Lower leg skin (tissue), 4 donors: ENCODE results near the gene TBCD. TPM values are rescaled to one million over a fixed set of nuclear protein-coding genes. Genes with fewer than 3 reads are reported as not detected.

Experiments used
- DNase-seq, 2 donors: peaks; one replicate each; pipeline ENCODE4 v3.0.0-alpha.2; 2019; ENCODE audit warnings: low spot score in 2 of 2
- H3K4me3 ChIP-seq: fragments of 200-600 bp; sonication (generic); 2 replicates; pipeline ENCODE4 v1.5.1; 2017; ENCODE audit warnings: mild to moderate bottlenecking, low read depth; ENCODE audit not compliant: poor library complexity, severe bottlenecking
- CTCF ChIP-seq, 3 donors: fragments of 450-650 bp; IDR thresholded peaks; one replicate each; pipeline ENCODE4 v1.5.1; 2016; ENCODE audit warnings: antibody characterized with exemption in 3 of 3, mild to moderate bottlenecking in 3 of 3, moderate library complexity in 2 of 3
- POLR2A ChIP-seq, 2 donors: fragments of 450-650 bp; IDR thresholded peaks; one replicate each; pipeline ENCODE4 v1.6.1; 2016 to 2017; ENCODE audit warnings: antibody characterized with exemption in 2 of 2, mild to moderate bottlenecking in 1 of 2, moderate library complexity in 1 of 2
- WGBS, 2 donors: methylation state at CpG; one replicate each; pipeline ENCODE4 v1.1.5; 2018; 5-methylcytosine and 5-hydroxymethylcytosine counted together
- intact Hi-C: fragments of 100-400 bp; cut with DNase I; formaldehyde crosslinking; loops from one replicate; pipeline ENCODE4 v1.15.0; 2023; ENCODE audit warnings: low total_unique reads
- total RNA-seq, 4 donors: library from RNA; depleted of rRNA; stranded (reverse); fragments of >200 nt; gene quantifications; one replicate each; pipeline ENCODE4 v1.1.0, GENCODE V29; 2016

Gene TBCD
- total RNA-seq, 4 donors from 2014 or later: 38.7 to 73.4 (median 51.5) TPM

DNA sequence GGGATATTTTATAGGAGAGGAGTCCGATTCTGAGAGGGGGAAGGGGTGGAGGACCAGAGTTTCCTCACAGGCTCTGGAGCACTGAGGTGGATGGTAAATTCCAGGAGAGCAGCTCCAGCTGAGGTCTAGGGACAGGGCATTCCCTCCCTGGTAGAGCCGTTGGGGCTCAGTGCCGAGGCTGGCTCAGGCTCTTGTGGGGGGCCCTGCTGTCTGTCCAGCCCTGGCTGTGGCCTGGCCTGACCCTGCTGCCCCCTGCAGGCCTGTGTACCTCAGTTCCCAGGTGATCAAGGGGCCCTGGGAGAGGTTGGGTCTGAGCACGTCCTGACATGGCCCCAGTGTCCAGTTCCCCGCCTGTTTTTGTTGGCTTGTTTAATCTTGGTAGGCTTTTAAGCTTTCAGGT is 71.1 kb downstream of the TBCD start:
- no peak overlapping the region for H3K4me3 ChIP-seq
- 83 to 93% methylated on average over 5 of the region's 5 CpGs for WGBS, 2 donors
- intact Hi-C loops: no loop called here
- no peak for TF ChIP-seq POLR2A (IDR thresholded peaks at IDR 0.05)
- no peak for TF ChIP-seq CTCF (IDR thresholded peaks at IDR 0.05)
- DNase-seq: no peak

DNA sequence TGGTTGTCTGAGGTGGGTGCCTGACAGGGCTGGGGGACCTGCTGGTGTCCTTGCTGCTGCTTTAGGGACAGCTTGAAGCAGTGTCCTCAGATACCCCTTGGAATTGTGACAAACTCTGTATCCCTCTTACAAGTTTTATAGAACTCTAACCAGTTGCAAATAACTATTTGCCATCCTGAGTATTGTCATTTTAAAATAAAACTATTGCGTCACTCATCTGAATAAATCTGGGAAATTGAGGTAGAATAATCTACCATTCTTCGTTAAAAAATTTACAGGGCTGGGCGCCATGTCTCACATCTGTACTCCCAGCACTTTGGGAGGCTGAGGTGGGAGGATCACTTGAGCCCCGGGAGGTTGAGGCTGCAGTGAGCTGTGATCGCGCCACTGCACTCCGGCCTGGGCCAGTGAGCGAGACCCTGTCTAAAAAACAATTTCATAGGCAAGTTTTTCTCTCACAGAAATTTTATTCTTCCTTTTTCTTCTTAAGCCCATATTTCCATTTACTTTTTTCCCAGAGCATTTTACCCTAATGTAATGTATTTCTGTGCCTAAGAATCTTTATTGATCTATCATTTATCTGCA is 73.8 kb downstream of the TBCD start:
- TF ChIP-seq CTCF (IDR thresholded peaks at IDR 0.05): no peak
- H3K4me3 ChIP-seq: no peak overlapping the region
- WGBS, 2 donors: 93 to 96% methylated on average over 8 of the region's 8 CpGs
- intact Hi-C loops: no loop called here
- no peak for DNase-seq

- TF ChIP-seq CTCF (IDR thresholded peaks at IDR 0.05): no peak
- no peak overlapping the region for H3K4me3 ChIP-seq
- intact Hi-C loops: no loop called here
- DNase-seq: no peak
Observed at GRCh38 chr17:82826211-82826610, 74.3 kb downstream of the TBCD start.

- 93 to 96% methylated on average over 7 of the region's 7 CpGs for WGBS, 2 donors
- DNase-seq: no peak
- TF ChIP-seq POLR2A (IDR thresholded peaks at IDR 0.05): no peak
- no peak for TF ChIP-seq CTCF (IDR thresholded peaks at IDR 0.05)
- intact Hi-C loops: no loop called here
- no peak overlapping the region for H3K4me3 ChIP-seq
Observed at GRCh38 chr17:82826956-82827355, 75.1 kb downstream of the TBCD start.

DNA sequence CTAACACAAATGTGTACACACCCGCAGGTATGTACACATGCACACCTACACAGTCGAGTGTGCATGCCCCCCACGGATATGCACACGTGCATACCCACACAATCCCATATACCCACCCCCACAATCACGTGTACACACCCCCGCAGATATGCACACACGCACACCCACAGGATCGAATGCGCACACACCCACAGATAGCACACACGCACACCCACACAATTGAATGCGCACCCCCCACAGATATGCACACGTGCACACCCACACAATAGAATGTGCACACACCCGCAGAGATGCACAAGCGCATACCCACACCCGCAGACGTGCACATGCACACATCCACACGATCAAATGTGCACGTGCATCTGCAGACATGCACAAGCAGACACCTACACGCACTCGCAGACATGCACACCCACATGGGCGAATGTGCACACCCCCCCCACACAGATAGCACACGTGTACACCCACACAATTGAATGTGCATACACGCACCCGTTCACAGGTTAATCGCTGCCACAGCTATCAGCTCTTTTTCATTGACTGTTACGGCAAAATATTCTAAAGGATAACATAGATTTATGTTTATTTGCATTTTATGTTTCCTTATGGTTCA is 77.1 kb downstream of the TBCD start:
- no peak overlapping the region for H3K4me3 ChIP-seq
- no peak for DNase-seq
- intact Hi-C loops: no loop called here
- TF ChIP-seq CTCF (IDR thresholded peaks at IDR 0.05) (no peak), POLR2A (IDR thresholded peaks at IDR 0.05) (no peak)
- WGBS, 2 donors: 95 to 96% methylated on average over 26 of the region's 26 CpGs

GRCh38 chr17:82830249-82830661 is 78.4 kb downstream of the TBCD start:
- TF ChIP-seq POLR2A (IDR thresholded peaks at IDR 0.05): no peak
- no peak for TF ChIP-seq CTCF (IDR thresholded peaks at IDR 0.05)
- WGBS, 2 donors: 57 to 76% methylated on average over 14 to 21 of the region's 22 CpGs
- intact Hi-C loops: no loop called here
- H3K4me3 ChIP-seq: no peak overlapping the region
- no peak for DNase-seq
